Non-pigmented ciliary epithelial cell (primary cell): ENCODE measurements around the gene RIPK4.

Experiments used
- DNase-seq: peaks from one replicate; pipeline ENCODE4 v3.0.0-alpha.2; 2010; ENCODE audit warnings: low read depth

RIPK4 gene

DNA sequence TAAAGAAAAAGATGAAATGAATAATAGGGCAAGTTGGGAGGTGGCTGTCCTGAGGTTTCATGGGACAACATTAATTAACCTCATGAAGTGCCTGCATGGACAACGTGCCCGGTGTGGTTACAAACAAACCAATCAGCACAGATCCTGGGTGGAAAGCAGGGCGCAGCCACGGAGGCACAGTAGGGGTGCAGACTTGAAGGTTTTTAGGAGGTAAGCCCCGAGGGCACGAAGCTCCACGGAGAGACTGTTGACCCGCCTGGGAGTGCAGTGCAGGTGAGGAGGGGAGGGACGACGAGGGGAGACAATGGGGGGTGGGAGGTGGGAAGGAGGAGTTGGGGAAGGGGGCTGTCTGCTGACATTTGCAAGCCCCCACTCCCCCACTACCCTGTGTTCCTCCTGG is 2.3 kb upstream of the RIPK4 start:
- no peak for DNase-seq

DNA sequence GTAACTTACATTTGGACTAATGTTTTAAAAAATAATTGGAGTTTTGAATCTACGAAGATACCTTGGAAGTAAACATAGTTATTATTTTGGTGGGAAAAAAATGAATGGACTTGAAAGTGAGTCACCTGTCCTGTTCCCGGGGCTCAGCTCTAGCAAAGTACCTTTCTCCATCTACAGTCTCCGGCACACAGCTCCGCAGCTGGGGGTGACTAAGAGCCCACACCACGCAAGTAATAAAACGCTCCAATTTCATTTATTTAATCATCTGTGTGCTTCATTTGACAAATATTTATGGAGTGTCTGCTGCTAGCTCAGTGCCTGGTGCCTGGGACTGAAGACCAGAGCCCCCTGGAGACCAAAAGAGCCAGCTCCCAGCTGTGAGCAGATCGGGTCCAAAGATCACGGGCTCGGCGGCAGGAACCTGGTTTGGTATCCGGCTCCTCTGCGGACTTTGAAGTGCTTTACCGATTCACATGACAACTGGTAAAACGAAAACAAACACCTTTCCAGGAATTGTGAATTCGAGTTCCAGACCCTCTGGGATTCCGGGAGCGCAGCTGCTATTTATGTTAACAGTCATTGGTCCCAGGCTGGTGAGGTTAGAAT is 1.7 kb upstream of the RIPK4 start:
- peak; percentile 34 for DNase-seq

GRCh38 chr21:41767606-41768436 is 969 bp upstream of the RIPK4 start:
- DNase-seq = no peak

- no peak for DNase-seq
Observed at GRCh38 chr21:41765973-41766882, 624 bp downstream of the RIPK4 start.

DNA sequence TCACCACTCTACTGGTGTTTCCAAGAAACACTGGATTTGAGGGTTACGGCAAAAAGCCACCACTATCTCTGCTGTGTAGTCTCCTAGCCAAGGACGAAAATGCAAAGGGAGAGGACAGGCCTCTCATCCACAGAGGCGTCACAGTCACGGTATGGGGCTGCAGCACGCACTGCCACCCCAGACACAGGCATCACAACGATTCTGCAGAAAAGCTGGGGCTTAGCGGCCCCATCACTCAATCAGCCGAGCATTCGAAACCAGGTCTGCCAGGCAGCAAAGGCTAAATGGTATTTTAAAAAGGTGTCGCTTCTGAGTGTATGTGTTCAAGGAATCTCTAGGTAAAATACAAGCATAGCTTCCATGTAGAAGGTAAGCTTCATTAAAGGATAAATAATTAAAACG is 1.4 kb downstream of the RIPK4 start:
- no peak for DNase-seq

DNA sequence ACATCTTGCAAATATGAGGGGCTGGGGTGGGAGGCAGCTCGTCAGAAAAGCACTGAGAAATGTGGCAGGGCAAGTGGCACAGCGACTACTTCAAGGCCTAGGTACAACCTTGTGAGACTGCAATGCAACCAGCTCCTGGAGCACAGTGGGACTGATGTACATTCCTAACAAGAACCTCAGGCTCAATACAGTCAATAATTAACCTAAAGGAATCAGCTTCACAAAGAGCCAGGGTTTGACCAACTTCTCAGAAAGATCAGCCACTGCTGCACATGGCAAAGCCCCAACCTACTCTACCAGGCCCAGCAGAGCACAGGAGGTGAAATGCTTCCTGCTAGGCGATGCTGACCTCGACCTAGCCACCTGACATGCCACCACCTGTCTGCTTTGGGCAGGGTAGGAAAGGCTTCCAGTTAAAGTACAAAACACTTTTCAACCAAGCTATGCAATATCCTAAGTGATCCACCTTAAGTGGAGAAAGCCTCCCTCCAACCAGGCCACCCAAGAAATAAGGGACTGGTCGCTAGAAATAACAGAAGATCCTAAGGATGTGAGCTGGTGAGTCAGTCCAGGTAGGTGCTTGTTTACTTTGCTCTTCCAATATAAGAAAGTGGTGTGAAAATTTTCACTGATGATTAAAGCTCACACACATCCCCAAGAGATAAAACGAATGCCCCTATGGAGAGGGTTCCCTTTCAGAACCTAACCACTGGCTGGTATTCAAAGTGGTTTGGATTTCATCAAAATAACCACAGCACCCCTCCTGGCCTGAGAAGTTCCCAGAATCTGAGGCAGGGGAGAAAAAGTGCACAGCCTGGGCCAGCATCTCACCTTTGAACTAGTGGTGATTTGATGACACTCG is 2.1 kb downstream of the RIPK4 start:
- no peak for DNase-seq

DNA sequence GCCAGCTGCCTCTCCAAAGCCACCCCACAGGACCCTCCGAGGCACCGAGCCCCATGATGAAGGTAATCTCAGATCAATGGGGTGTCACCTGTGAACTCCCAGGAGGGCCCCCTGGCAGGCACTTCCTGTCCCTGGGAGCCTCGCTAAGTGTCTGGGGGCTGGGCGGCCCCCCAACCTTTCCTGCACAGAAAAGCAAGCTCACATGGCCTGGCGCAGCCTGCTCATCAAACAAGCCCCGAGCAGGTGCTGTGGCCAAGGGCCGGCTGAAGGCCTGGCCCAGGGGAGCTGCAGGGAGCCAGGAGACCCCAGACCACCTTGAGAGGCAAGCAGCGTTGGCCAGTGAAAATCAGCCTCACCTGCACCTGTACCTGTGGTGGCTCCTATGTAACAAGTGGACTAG is 2.9 kb downstream of the RIPK4 start:
- DNase-seq = no peak

DNA sequence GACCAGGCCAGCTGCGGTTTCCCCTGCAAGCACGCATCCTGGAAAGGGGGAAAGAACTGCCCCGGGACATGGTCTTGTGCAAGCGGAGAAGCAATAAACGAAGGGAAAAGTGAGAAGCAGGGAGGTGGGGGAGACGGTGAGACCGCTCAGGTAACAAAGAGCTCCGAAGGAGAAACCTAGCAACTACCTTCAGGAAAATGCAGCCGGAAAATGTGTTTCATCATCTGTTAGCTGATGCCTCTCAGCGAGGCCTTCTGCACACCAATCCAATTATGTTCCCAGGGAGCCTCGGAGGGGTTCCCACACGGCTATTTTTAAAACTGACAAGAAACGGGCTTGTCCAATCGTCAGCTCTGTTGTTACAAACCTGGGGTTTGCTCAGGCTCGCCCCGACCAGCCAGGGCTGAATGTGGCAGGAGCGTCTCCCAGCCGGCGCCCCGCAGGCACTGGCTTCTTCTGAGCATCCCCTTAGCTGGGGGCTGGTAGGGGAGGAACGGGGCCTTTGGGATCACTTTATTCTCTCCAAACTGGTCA is 3.4 kb downstream of the RIPK4 start:
- no peak for DNase-seq

DNA sequence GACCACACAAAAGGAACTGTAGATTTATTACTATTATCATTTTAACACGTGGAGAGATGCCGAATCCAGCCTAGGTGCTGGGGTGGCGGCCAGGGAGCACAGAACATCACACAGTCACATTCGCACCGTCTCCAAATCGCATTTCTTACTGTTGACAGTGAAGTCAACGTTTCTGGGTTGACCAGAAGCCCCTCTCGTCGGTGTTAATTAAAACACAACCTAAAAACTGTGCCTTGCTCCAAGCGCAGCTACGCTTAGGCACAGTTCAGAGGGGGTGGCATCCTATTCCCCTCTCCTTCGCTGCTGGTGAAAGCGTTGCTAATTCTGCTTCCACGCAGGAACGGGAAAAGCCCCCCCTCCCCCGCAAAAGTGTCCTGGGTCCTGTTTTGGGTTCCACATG is 4.1 kb downstream of the RIPK4 start:
- DNase-seq = no peak

DNA sequence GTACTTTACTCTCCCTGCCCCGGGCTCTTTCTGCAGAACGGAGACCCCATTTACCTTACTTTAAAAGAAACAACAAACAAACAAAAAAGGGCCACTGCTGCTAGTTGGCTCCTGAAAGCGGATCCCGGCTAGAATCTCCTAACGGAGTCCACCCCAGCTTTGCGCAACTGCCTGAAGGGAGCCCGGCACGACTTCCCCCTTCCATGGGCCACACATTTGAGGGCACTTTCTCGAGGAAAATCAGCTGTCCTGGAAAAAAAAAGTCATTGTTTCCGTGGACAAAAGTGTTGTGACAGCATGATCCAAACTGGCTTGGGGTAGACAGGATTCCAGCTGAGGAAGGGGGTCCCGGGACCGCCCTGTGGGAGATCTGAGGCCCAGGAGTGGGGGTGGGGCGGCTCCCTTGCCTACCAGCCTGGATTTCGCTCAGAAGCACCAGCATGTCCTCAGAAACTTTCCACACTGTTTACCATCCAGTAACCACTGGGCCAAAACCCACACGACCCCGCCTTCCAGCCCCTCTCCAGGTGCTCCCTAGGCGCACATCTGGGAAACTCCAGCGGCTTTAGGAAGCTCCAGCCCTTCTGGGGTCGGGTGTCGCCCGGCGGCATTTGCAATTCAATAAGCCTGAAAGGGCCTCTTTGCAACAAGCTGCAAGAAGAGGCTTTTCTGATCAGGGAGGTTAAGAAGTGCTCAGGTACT is 4.8 kb downstream of the RIPK4 start:
- DNase-seq = no peak

DNA sequence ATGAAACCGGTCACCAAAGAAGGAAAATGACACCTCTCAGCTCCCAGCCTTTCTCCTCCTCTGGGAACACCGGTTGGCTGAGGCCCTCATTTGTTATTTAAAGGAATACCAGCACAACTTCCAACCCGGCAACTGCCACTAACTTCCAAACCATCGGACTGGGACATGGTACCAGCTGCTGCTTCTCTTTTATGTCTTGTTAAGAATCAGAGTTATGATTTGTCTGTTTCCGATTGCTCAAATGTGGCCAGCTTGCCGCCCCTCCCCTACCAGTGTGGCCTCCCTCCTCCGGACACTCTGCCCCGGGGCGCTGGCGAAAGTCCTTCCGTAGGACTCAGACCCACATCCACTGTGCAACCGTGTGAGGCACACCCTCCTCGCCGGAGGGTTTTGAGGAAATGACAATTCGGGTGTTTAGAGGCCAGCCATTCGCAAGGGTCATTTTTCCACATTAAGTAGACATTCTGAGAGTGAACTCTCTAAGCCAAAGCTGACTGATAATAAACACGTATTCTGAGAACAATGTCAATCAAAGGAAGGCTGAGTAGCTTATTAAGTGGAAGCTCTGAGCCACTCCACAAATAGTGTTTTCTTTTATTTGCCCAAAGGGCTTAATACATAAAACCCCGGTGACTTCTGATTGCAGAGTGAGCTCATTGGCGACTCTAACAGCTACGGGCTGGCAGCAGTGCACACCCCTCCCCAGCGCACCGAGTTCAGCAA is 5.5 kb downstream of the RIPK4 start:
- no peak for DNase-seq

DNA sequence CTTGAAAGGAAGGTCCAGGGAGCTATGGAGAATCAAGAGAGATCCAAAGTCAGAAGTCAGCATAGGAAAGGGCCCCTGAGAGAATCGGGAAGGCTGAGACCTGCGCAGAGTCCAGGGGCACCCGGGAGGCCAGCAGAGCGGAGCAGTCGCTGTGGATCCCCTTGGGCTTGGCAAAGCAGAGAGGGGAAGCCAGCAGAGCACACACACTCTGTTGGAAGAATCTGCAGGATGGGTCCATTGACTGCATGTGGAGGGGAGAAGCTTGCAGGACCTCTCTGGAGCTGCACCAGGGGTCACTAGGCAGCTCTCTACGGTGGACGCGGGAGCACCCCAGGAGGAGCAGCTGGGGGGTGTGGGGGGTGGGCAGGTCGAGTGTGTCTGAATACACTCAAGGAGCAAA is 6.4 kb downstream of the RIPK4 start:
- DNase-seq = no peak

GRCh38 chr21:41759926-41760325 is 6.9 kb downstream of the RIPK4 start:
- DNase-seq = no peak

GRCh38 chr21:41759214-41759840 is 7.5 kb downstream of the RIPK4 start:
- no peak for DNase-seq

GRCh38 chr21:41758550-41758949 is 8.3 kb downstream of the RIPK4 start:
- DNase-seq = no peak

- no peak for DNase-seq
Observed at GRCh38 chr21:41755934-41756773, 10.7 kb downstream of the RIPK4 start.

DNA sequence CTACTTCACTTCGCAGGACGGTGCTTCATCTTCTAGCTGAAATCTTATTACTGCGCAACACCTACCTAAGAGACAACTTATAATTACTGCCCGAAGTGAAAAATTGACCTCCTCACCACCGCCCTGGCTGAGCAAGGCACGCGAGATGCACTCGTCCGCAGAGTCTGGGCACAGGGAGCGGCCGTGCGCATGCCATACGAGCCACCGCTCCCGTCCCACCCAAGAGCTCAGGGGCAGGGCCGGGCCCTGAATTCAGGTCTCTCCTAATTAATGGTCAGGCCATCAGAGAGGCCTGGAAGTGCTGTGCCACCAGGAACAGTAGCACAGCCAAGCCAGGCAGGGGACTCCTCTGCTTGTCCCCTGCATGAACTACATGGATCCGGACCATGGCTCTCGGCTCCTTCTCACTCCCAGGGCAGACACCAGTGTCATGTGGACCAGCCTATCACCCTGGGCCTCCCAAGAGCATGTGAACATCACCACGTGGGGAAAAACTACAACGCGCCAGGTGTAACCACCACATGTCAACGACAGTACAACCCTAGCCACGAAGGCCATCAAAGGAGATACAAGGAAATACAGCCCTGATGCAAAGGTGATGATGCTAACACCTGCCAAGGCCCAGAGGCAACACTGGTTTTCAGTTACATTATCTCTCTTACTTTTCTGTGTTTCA is 11.5 kb downstream of the RIPK4 start:
- DNase-seq = no peak

- no peak for DNase-seq
Observed at GRCh38 chr21:41754479-41754891, 12.4 kb downstream of the RIPK4 start.
